GM19463 (cell line): ENCODE measurements around the gene IKZF2.

Experiments used
- ATAC-seq: cut with Tn5 transposase; IDR thresholded peaks from one replicate; pipeline ENCODE4 v1.9.1; 2021; ENCODE audit warnings: mild to moderate bottlenecking, moderate library complexity; ENCODE audit not compliant: unreplicated experiment

Gene IKZF2

DNA sequence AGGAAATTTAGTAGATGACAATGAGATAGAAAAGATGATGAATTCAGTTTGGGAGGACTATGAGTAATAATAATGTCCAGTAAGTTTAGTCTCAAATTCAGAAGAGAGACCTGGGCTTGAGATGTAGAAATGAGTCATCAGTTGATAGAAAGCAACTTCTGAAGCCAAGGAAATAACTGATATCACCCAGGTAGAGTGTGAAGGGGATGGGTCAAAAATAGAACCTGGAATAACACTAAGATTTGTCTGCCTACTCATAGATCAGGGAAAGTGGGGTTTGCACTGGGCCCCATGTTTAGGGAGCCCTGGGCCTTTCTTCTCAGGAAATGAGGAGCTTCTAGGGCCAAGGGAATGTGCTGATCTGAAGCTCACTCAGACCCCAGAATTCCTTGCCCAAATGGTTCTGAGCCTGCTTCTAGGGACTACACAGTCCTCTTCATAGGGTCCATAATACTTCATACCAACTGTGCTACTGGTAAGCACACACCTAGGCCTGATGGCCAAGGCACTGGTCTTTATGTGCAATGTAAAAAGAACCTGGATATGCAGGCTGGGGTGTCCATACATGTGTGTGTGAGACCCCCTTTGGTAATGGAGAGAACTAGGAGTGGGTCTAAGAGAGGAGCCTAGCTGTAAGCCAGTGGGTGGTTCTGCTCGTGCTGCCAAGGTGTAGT is 141.2 kb downstream of the IKZF2 start:
- ATAC-seq = peak; percentile 55

DNA sequence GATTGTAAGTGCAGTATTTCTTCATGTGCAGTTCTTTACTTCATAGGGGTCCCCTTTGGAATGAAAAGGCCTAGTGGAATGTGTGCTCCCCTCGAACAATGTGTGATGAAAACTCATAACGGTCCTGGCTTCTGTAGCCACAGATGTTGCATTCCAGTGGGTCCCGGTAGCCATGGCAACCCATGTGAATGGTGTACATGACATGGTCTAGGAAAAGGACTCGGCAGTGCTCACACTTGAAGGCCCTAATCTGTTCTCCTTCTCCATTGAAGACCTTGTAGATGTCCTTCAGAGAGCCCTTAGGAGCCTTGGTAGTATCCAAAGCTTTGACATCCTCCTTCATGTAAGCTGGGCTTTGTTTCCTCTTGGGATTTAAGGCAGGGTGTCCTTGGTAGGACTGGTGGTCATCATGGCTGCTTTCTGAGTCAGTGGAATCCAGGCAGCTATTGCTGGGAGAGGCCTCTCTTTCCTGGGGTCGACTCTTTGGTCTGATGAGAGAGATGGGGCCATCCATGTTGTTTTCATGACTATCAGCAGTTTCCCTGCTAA is 144.0 kb downstream of the IKZF2 start:
- ATAC-seq = no peak

DNA sequence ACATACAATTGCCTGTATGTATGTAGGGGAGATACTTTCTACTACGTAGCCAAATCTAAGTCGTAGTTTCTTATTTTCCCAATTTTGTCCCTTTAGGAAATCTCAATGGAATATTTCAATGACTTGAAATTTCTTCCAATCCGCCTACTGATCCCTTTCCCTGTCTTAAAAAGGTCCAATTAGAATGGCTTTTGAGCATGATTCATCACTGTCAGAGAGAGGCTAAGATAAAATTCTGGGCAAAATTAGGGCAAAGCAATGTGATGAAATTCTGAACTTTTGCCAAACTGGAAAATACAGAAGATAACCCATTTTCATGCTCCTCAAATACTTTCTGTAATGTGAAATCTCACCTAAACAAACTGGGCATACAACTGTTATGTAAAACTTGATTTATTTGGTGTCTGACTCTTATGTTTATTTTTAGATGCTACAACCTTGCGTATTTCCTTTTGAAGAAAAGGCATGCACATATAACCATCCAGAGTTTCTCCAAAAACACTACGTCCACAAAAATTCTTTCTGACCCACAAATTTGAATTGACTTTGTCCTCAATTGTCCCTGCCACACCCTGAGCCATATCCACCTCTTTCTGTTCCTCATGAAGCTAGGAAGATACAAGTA is 147.1 kb downstream of the IKZF2 start:
- ATAC-seq = no peak

DNA sequence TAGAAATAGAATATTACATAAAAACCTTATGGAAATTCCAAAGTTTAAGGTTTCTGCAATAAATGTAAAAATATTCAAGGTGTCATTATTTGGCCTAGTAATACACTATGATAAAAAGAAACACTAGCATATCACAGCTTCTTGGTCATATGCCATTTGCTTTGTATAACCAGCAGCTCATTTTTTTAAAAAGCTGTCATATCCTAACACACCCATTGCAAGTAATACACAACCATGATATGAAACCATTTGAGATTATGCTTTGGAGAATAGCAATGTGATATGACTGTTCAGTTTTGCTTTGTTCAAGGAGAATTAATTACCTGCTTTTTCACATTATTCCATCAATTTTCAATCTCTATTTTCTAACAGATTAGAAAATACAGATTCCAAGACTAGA is 149.0 kb downstream of the IKZF2 start:
- peak; percentile 37 for ATAC-seq

DNA sequence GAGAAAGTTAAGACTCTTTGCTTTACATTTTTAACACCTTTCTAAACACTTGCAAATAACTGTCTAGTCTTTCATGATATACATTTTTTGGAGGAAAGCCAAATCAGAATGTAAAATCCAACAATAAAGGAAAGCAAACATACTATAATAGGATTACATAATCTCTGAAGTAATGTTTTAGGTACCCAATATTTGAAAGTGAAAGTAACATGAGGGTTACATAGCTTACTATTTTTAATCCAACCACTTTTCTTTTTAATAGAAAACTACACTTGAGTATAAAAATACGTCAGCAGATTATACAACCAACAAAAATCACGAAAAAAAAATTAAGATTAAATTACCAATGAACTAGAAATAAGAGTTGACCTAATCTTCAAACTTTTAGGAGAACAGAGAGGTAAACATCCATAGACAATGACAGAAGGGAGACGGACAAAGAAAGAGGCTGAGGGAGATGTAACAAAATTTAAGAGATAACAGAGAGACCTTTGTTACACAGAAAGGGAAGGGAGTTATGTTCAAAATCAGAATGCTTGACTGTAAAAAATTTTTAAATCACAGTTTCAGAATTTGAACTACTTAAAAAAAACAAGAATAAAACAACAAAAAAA is 150.0 kb downstream of the IKZF2 start:
- ATAC-seq = no peak

DNA sequence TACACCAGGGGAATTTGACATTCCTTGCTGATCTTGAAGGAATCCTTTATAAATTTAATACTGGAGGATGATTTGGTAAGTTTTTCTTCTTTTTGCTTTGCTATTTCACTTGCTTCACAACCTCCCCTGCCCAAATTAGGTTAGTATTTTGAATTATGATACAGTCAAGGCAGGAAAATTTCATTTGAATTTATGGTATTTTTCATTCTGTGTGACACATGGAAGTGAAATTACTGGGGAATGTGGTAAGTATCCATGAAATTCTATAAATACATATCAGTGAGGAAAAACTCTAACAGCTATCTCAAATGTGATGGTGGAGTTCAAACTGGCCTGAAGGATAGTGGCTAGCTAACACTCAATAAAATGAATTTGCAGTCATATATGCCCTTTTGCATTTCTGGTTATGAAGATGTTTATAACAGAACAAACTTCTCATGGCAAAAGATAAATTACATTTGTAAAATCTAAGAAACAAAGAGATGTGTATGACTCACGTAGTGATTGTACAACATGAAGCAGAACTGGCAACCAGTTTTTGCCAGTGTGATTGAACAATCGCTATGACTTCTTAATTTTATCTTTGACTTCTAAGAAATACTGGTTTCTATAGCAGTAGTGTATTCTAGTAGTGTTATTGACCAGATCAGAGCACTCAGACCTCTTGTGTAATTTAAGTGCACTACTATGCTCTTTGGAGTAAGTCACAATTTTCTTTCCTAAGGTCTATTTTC is 152.6 kb downstream of the IKZF2 start:
- no peak for ATAC-seq

DNA sequence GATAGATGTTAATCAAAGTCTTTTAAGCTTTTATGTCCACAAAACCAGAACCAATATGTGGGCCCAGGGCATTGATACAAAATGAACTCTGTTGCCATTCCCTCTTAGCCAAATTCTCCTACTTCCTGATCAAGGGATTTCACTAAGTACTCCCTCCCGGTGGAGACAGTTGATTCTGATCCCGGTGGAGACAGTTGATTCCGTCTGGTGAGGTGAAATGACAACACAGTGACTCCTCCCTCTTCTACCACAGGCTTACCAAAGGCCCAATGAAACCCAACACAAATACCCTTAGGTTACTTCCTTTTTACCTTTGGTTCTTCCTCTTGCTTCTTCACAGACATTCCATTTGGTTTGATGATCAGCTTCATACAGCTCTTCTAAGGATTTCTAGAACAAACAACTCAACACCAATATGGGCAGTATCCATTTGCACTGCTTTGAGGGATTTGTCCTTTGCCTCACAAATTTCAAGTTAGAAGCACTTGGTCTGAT is 153.8 kb downstream of the IKZF2 start:
- no peak for ATAC-seq

DNA sequence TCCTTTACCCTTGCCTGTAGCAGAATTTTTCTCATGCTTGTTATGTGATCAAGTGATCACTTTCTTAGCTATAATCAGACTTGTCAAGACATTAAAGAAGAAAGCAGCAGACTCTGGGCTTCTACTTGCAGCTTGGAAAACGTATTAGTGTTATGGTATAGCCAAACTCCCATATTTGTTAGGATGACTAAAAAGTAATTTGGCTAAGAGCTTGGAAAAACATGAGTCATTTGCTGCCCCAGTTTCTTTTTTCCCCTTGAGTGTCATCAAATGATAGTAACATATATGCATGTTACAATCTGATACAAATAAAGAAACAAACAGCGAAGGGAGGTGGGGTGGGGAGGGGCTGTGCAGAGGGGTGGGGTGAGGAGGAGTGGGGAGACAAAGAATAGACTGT is 155.5 kb downstream of the IKZF2 start:
- no peak for ATAC-seq

DNA sequence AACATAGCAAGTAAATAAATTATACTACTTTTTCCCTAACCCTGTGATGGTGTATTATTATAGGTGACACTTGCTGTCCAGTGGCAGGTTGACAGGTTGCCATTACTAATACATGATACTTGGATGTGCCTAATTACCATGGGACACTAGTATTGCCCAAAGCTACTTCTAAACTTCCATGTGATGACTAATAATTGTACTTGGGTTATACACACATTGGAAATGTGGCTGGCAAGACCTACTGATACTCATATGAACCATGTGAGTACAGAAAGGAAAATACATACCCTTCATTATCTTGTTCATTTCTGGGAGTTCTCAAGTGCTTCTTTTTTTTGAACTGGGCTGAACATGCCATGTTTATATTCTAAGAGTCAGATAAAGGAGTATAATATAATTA is 156.4 kb downstream of the IKZF2 start:
- no peak for ATAC-seq

DNA sequence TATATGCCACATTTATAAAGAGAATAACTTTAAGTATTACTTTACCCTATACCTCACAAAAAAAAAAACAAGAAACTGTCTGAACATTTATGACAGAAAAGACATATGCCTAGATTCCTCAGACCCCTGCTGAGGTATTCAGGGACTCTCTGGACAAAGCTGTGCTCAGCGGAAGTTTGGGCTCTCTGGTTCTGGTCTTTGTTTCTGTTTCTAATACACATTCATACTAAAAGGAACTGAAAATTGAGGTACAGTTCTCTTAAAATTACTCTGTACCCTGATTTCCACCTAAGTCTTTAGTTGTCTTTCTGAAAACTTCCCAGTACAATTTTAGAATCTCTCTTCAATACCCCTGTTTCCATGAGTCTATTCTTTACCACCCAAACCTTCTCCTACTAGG is 160.3 kb downstream of the IKZF2 start:
- ATAC-seq = peak; percentile 82

DNA sequence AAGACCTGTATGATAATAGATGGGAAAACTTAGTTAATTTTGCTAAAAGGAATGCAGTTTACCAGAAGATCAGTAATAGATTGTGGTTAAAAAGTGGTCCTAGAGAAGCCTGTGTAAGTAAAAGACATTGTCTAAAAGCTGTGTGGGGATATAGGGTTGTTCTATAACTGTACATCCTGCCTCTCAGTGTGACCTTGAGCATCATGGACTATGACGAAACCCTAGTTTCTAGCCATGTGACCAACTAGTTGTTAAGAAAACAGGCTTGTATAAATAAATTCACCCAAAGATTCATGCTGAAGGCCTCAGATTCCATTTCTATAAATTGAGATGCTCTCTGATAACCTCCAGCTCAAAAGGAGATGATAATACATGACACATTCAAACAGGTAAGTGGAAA is 160.7 kb downstream of the IKZF2 start:
- ATAC-seq = peak; percentile 75

DNA sequence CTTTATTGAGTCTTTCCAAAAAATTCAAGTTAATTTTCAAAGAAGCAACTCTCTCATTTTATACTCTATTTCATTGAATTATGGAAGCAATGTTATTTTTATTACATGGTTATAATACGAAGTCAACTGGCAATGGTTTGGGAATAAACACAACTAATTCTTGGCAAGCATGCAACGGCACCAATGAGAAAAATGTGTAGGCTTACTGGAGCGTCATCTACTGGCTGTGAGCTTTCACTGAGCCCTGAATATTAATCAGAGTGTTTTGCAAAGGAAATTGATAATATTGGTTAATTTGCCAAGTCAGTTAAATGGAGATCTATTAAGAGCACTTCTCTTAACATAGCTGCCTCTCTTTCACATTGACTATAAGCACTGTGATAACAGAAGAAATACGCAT is 163.9 kb downstream of the IKZF2 start:
- no peak for ATAC-seq

DNA sequence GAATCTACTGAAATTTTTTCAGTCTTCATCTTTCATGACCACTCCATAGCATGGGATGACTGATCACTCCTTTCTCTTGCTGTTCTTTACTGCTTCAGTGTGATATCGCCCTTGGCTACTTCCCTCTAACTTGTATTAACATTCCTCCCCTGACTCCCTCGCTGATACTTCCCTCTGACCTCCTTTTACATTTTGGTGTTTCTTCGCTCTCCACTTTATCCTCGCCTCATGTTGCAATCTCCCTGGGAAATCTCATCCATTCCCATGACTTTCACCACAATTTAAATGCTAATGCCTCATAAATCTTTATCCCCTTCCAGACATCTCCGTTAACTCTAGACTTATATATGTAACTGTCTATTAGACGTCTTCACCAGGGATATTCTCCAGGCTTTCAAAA is 167.3 kb downstream of the IKZF2 start:
- ATAC-seq = no peak

DNA sequence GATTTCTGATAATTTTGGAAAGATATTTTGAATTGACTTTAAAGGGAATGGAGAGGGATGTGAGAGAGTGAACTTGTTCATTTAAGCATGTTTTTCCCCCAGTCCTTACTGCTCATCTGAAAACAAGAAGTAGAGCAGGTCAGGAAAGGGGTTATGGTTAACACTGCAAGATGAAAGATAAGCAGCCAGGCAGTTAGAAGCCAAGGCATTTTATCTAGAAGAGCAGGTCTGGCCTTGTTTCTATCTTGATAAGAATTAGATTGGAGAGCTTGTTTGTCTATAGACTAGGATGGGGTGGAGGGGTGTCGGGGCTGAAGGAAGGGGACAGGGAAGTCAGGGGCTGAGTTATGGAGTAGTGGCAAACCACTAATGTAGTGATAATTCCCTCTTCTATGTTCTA is 171.6 kb downstream of the IKZF2 start:
- no peak for ATAC-seq

DNA sequence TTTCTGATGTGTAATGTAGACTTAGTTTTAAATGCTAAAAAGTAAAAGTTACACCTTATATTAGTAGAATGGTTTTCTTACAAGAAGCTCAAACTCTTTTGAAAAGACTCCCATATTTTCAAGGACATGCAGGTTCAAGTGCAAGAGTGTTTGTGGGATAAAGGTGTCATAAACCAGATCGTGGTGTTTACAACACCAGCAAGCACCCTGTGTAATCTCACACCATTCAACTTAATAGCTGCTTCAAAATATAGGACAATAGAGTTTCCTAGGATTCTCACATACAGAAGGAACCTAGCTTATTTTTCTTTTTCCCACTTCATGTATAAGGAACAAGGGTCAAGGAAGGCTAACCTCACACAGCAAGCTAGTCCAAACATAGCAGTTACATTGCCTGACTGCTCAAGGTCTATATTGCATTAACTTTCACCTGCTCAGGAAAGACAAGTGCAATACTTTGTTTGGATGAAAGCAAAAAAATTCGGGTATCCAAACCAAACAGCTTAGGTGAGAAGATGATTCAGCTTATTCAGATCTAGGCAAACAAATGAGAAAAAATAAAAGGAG is 172.3 kb downstream of the IKZF2 start:
- ATAC-seq = no peak

DNA sequence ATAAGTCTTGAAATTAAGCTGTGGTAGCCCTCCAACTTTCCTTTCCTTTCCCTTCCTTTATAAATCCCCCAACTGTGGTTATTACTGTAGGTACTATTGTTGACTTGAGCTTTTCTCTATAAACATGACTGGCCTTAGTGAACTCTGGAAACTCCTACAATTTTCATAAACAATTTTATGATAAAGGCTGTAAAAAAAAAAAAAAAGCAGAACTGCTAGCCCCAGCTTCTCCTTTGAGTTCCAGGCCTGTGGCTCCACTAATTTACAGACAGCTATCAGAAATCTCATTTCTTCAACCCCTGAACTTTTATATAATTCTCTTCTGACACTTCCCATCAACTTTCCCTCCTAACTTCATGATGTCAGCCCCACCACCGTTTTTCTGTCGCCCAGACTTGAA is 174.3 kb downstream of the IKZF2 start:
- no peak for ATAC-seq

DNA sequence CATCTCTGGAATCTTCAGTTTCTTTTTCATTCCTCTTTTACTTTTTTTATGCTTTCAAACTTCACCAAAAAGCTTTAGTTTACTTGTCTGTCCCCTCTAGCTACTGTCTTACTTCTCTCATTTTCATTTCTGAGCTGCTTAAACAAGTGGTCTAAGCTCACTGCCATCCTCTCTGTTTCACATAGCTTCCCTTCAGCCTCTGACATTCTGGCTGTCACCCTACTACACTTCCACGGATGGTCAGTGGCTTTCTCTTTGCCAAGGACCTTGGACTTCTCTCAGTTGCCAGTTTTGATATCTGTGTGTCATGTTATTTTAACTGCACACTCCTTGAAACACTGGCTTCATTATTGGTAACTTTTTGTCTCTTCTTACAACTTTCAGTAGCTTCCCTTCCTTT is 176.1 kb downstream of the IKZF2 start:
- ATAC-seq = no peak

DNA sequence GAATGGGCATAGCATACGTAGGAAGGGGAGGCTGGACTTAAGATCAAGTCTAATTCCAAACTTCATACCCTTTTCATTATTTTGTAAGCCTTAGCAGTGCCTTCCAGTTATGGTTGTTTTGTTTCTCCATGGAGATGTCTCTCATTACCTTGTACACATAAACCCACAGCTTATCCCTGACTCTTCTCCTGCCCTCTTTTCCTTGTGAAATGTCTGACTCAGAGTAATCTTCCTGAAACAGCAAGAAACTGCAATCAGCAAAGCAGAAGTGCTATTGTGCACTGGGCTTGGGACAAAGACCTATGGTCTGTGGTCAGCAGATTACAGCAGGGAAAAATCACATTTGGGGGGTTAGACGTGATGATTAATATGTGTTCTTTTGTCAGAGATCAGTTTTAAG is 176.7 kb downstream of the IKZF2 start:
- ATAC-seq = no peak

DNA sequence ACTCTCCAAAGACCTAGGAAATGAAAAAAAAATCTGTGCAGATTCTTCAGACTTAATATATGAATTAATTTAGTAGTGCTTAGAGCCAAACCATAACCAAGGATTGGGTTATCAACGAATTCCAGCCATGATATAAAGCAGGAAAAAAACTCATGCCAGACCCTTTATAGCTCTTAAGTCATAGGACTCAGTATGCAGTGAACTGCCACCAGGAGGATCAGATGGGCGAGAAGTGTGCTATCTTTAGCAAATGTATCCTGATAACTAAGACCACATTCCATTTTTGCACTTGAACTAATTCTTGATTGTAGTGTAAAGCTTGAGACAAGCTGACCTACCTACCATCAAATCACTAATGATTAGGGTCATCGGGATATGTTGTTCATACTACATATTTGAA is 178.1 kb downstream of the IKZF2 start:
- ATAC-seq = no peak

DNA sequence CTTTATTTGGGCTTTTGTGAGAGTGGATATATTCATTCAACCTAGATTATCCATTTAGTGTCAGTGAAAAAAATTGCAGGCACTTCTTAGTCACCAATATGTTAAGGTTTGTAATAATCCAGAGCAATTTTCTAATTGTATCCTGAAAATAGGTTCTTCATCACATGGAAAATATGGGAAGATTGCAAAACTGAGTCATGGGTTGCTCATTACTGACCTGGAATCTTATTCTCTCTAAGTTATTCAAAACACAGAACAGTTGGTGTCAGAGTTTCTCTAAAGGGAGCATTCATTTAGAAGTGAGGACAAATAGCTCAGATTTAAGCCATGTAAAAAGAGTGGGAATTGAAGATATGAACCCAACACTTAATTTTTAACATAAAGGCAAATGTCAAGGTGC is 181.3 kb downstream of the IKZF2 start:
- ATAC-seq = no peak
